NCI-H345 treated with DMSO at 0.1 percent for 48 hours (cell line): ENCODE results near the gene SVEP1.

Experiments
- DNase-seq: peaks from one replicate; lab custom pipeline; 2025; ENCODE audit not compliant: unreplicated experiment; lab: John Stamatoyannopoulos, UW

The SVEP1 gene

DNA sequence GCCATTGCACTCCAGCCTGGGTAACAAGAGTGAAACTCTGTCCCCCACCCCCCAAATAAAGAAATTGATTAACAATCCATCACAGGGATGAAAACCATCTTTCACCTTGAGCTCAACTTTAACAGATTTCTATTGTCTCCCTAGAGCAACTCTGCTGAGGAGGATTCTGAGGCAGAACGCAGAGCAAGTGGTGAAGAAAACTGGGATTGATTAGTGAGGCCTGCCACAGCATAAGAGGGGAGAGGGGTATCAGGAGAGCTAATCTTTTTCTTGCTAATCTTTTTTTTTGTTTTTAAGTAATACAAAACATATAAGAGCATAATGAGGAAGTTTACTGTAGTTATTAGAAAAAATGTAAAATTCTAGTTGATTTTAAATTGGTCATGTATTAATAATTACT is 250.8 kb downstream of the SVEP1 start:
- DNase-seq = no peak

GRCh38 chr9:110327716-110328115 is 251.8 kb downstream of the SVEP1 start:
- no peak for DNase-seq

- no peak for DNase-seq
Observed at GRCh38 chr9:110323818-110324217, 255.7 kb downstream of the SVEP1 start.

GRCh38 chr9:110320651-110321445 is 258.7 kb downstream of the SVEP1 start:
- no peak for DNase-seq

DNA sequence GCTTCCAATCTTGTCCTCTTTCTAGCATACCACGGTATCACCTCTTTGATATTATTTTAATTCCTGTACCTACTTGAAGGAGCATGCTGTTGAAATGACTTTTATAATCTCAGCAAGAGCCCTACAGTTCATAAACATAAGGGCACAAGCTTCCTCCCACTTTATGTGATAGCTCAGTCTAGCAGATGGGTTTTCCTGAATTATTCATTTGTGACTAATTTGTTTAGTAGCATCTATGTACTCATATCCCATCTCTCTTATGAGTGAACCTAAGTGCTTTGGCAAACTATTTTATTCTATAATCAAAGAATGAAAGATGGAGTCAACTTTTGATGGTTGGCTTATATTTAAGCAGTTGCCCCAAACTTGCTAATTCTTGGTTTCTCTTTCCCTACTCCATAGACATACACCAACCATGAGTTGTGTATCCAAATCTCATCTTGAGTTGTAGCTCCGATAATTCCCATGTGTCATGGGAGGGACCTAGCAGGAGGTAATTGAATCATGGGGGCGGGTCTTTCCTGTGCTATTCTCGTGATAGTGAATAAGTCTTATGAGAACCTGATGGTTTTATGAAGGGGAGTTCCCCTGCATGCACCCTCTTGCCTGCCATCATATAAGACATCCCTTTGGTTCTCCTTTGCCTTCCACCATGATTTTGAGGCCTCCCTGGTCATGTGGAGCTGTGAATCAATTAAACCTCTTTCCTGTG is 259.6 kb downstream of the SVEP1 start:
- DNase-seq = no peak

GRCh38 chr9:110317911-110318310 is 261.6 kb downstream of the SVEP1 start:
- no peak for DNase-seq

GRCh38 chr9:110316261-110317075 is 263.1 kb downstream of the SVEP1 start:
- no peak for DNase-seq
